Measurements from ENCODE around the gene TBC1D13.
"Not testable (repeated sequence)": the region's sequence is repeated elsewhere in the genome, so short reads cannot be mapped to it uniquely, and the experiment has no call there.

The TBC1D13 gene

DNA sequence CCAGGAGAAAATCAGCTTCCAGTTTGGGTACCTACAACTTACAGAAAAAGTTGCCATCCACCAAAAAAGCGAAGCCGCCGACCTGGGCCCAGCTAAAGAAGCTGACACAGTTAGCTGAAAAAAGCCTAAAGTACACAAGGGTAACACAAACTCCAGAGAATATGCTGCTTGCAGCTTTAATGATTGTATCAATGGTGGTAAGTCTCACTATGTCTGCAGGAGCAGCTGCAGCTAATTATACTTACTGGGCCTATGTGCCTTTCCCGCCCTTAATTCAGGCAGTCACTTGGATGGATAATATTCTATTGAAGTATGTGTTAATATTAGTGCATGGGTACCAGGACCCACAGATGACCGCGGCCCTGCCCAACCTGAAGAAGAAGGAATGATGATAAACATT lies 67.4 kb downstream of the TBC1D13 start:
- not testable (repeated sequence) for H3K4me3 ChIP-seq (ENCODE audit: insufficient read length, low read depth); H3K4me1 ChIP-seq (ENCODE audit: insufficient read depth, insufficient read length); H3K36me3 ChIP-seq (ENCODE audit: insufficient read depth, insufficient read length, low read length); H3K27me3 ChIP-seq (ENCODE audit: insufficient read depth, insufficient read length); DNase-seq (ENCODE audit: low read depth, low spot score); H3K9ac ChIP-seq (ENCODE audit: insufficient read length, low read depth)
- peaks cover 19% of the 10 kb centered on the region for H3K9me3 ChIP-seq (ENCODE audit: insufficient read depth, low read length)

DNA sequence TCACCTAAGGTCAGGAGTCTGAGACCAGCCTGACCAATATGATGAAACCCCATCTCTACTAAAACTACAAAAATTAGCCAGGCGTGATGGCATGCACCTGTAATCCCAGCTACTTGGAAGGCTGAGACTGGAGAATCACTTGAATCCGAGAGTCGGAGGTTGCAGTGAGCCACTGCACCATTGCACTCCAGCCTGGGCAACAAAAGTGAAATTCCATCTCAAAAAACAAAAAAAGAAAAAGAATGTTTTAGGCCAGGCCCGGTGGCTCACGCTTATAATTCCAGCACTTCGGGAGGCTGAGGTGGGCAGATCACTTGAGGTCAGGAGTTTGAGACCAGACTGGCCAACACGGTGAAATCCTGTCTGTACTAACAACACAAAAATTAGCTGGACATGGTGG lies 71.4 kb downstream of the TBC1D13 start:
- not testable (repeated sequence) for H3K27me3 ChIP-seq (ENCODE audit: insufficient read depth, insufficient read length); H3K4me1 ChIP-seq (ENCODE audit: insufficient read depth, insufficient read length); DNase-seq (ENCODE audit: low read depth, low spot score); H3K9me3 ChIP-seq (ENCODE audit: insufficient read depth, low read length); H3K36me3 ChIP-seq (ENCODE audit: insufficient read depth, insufficient read length, low read length); H3K4me3 ChIP-seq (ENCODE audit: insufficient read length, low read depth); H3K9ac ChIP-seq (ENCODE audit: insufficient read length, low read depth)
